Measurements from ENCODE around the gene CCDC80.
"Not testable (repeated sequence)": the region's sequence is repeated elsewhere in the genome, so short reads cannot be mapped to it uniquely, and the experiment has no call there.

The CCDC80 gene

DNA sequence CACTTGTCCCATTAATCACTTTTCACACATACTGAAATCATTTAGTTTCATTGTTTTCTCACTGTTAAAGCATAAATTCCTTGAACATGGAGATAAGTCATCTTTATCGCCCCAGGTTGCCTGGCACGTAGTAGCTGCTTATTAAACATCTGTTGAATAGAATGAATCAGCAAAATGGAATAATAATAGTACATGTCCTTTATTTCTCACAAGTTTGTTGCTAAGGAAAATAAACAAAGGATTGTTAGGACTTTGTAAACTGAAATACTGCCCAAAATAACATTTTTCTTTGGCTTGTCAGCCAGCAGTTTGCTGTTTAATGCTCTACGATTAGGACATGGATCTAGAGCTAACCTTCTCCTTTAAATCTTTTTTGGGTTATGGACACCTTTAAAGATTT lies 61.2 kb downstream of the CCDC80 start:
- TF ChIP-seq, protein P1, sequence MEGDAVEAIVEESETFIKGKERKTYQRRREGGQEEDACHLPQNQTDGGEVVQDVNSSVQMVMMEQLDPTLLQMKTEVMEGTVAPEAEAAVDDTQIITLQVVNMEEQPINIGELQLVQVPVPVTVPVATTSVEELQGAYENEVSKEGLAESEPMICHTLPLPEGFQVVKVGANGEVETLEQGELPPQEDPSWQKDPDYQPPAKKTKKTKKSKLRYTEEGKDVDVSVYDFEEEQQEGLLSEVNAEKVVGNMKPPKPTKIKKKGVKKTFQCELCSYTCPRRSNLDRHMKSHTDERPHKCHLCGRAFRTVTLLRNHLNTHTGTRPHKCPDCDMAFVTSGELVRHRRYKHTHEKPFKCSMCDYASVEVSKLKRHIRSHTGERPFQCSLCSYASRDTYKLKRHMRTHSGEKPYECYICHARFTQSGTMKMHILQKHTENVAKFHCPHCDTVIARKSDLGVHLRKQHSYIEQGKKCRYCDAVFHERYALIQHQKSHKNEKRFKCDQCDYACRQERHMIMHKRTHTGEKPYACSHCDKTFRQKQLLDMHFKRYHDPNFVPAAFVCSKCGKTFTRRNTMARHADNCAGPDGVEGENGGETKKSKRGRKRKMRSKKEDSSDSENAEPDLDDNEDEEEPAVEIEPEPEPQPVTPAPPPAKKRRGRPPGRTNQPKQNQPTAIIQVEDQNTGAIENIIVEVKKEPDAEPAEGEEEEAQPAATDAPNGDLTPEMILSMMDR (IDR thresholded peaks at IDR 0.05; ENCODE audit: low read depth, low read length) = no peak
- H3K4me3 ChIP-seq (replicated peaks in 1 of 2; ENCODE audit: low read depth in 2 of 2, low read length in 2 of 2) = no peak overlapping the region
- DNase-seq (ENCODE audit: low read depth in 2 of 2) = peak in 1 of 2 donors; percentile 87

DNA sequence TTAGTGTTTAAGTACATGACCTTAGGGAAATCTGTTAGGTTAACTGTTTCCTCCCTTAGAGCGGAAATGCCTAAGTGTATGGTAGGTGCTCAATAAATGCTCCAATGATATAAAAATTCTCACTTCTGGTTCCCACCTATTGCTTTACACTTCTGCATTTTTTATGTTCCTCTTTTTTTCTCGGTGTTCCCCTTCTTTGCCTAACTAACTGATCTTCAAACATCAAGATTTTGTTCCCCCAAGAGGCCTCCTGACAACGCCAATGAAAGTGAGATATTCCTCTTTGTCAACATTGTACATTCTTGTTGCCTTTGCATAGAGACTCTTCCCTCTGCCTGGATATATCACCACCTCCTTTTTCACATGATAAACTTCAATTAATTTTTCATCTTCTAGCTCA lies 61.7 kb downstream of the CCDC80 start:
- TF ChIP-seq, protein P1 (IDR thresholded peaks at IDR 0.05; ENCODE audit: low read depth, low read length) = no peak
- DNase-seq (ENCODE audit: low read depth in 2 of 2) = no peak
- no peak overlapping the region for H3K4me3 ChIP-seq (replicated peaks in 1 of 2; ENCODE audit: low read depth in 2 of 2, low read length in 2 of 2)

DNA sequence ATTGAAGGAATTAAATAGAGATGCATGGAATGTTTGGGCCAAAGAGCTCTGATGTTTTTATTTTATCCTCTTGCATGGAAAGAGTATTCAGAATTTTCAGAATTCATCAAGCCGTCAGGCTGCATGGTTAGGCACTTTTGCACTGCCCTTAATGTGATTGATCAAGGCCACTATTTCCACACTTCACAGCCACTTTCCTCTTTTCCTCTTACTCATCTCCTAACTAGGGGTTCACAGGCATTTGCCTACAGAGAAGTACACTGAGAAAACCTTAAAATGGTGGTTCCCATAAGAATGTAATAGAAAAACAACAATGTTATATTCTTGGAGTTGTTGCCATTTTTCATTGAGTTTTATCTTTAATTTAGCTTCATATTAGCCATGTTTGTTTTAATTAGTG lies 68.2 kb downstream of the CCDC80 start:
- H3K4me3 ChIP-seq (replicated peaks in 1 of 2; ENCODE audit: low read depth in 2 of 2, low read length in 2 of 2) = no peak overlapping the region
- TF ChIP-seq, protein P1 (IDR thresholded peaks at IDR 0.05; ENCODE audit: low read depth, low read length) = no peak
- no peak for DNase-seq (ENCODE audit: low read depth in 2 of 2)

DNA sequence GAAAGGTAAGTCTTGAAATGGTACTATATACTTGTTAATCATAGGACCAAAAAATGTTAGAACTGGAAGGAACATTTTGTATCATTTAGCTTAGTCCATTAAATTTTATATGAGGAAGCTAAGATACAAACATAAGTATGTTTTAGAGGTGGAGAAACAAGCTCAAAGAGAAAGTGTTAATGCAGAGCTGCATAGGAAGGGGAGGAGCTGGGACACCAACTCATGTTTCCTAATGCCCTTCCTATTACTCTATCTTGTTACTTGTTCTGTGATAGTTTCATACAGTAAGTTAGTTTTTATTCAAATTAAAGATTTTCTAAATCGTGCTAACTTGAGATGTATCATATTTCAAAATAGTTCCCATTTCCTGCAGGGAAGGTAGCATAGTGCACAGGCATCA lies 71.7 kb downstream of the CCDC80 start:
- no peak overlapping the region for H3K4me3 ChIP-seq (replicated peaks in 1 of 2; ENCODE audit: low read depth in 2 of 2, low read length in 2 of 2)
- TF ChIP-seq, protein P1 (IDR thresholded peaks at IDR 0.05; ENCODE audit: low read depth, low read length) = no peak
- DNase-seq (ENCODE audit: low read depth in 2 of 2) = no peak

DNA sequence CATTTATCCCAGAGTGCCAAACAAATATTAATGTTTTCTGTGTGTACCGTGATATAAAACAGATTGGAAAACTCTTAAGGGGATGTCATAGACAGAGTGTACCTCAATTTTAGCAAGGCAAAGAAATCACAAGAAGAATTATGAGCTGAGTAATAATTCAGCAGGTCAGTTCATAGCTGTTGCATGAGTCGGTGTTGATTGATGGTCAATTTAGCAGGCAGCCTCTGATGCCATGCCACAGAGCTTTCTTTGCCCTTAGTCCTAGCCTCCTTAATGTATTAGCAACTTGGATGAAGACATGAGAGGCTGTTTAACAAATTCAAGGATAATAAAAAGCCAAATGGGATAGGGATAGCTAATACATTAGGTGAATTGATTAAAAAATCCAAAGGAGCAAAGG lies 72.3 kb downstream of the CCDC80 start:
- peak in 1 of 2 donors; percentile 21 for DNase-seq (ENCODE audit: low read depth in 2 of 2)
- no peak overlapping the region for H3K4me3 ChIP-seq (replicated peaks in 1 of 2; ENCODE audit: low read depth in 2 of 2, low read length in 2 of 2)
- TF ChIP-seq, protein P1 (IDR thresholded peaks at IDR 0.05; ENCODE audit: low read depth, low read length) = no peak

DNA sequence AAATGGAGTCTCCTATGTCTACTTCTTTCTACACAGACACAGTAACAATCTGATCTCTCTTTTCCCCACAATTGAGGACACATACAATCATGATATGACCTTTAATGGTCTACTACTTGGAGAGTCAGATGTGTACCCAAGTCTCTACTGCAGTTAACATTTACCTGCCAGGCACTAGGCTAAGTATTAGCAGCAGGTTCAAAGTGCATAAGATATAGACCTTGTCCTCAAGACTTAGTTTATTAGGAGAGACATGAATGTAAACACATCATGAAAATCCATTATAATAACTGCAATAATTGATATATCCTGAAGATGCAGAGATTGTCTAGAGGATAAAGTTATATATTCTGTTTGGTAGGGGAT lies 76.0 kb downstream of the CCDC80 start:
- H3K4me3 ChIP-seq (replicated peaks in 1 of 2; ENCODE audit: low read depth in 2 of 2, low read length in 2 of 2) = no peak overlapping the region
- no peak for DNase-seq (ENCODE audit: low read depth in 2 of 2)
- TF ChIP-seq, protein P1 (IDR thresholded peaks at IDR 0.05; ENCODE audit: low read depth, low read length) = no peak

DNA sequence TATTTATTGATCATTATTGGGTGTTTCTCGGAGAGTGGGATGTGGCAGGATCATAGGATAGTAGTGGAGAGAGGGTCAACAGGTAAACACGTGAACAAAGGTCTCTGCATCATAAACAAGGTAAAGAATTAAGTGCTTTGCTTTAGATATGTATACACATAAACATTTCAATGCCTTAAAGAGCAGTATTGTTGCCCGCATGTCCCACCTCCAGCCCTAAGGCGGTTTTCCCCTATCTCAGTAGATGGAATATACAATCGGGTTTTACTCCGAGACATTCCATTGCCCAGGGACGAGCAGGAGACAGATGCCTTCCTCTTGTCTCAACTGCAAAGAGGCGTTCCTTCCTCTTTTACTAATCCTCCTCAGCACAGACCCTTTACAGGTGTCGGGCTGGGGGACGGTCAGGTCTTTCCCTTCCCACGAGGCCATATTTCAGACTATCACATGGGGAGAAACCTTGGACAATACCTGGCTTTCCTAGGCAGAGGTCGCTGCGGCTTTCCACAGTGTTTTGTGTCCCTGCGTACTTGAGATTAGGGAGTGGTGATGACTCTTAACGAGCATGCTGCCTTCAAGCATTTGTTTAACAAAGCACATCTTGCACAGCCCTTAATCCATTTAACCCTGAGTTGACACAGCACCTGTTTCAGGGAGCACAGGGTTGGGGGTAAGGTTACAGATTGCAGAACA lies 76.5 kb downstream of the CCDC80 start:
- H3K4me3 ChIP-seq (replicated peaks in 1 of 2; ENCODE audit: low read depth in 2 of 2, low read length in 2 of 2) = not testable (repeated sequence)

More for the DNA sequence above, 76.5 kb downstream of the CCDC80 start:
- DNase-seq (ENCODE audit: low read depth in 2 of 2) = not testable (repeated sequence)

Measured in cardiac fibroblast (primary cell).